Mucosa of rectum (tissue), 2 donors: ENCODE results near the gene HTR2B.
"Not testable (repeated sequence)": the region's sequence is repeated elsewhere in the genome, so short reads cannot be mapped to it uniquely, and the experiment has no call there.

ENCODE experiments used
- H3K27ac ChIP-seq, 2 donors: one replicate each; pipeline ENCODE4 v1.7.0; 2013; ENCODE audit warnings: inconsistent platforms in 2 of 2, low read depth in 2 of 2, low read length in 2 of 2
- H3K27me3 ChIP-seq, 2 donors: one replicate each; pipeline ENCODE4 v1.7.0; 2013; ENCODE audit warnings: low read length in 2 of 2; ENCODE audit not compliant: control insufficient read depth in 2 of 2, insufficient read depth in 2 of 2
- H3K36me3 ChIP-seq, 2 donors: one replicate each; pipeline ENCODE4 v1.7.0; 2013; ENCODE audit warnings: low read length in 2 of 2; ENCODE audit not compliant: control insufficient read depth in 2 of 2, insufficient read depth in 2 of 2
- H3K4me1 ChIP-seq, 2 donors: one replicate each; pipeline ENCODE4 v1.7.0; 2013; ENCODE audit warnings: low read length in 2 of 2, mild to moderate bottlenecking in 1 of 2; ENCODE audit not compliant: control insufficient read depth in 2 of 2, insufficient read depth in 2 of 2
- H3K4me3 ChIP-seq, 2 donors: one replicate each; pipeline ENCODE4 v1.7.0; 2013; ENCODE audit warnings: low read length in 2 of 2
- H3K9ac ChIP-seq, 2 donors: one replicate each; pipeline ENCODE4 v1.7.0; 2013; ENCODE audit warnings: low read length in 2 of 2, low read depth in 1 of 2, mild to moderate bottlenecking in 1 of 2
- H3K9me3 ChIP-seq, 2 donors: one replicate each; pipeline ENCODE4 v1.7.0; 2013; ENCODE audit warnings: low read length in 2 of 2; ENCODE audit not compliant: control insufficient read depth in 2 of 2
- donor health status: healthy.
- donor health status: Normal muscosa, but diverticular disease.

Gene HTR2B

GRCh38 chr2:231100321-231100720, 24.5 kb downstream of the HTR2B start:
- not testable (repeated sequence) for H3K27me3 ChIP-seq, H3K9ac ChIP-seq, H3K4me3 ChIP-seq
- Histone ChIP-seq H3K4me1 (peaks cover 0 to 13% of the 10 kb centered on the region in 2 donors), H3K27ac (peak overlapping the region; percentile 41 to 77), H3K9me3 (peaks cover 8 to 11% of the 10 kb centered on the region in 2 donors), H3K36me3 (peaks cover 3 to 26% of the 10 kb centered on the region in 2 donors)

GRCh38 chr2:231099918-231100317, 24.9 kb downstream of the HTR2B start:
- H3K4me3 ChIP-seq: no peak overlapping the region
- H3K9me3 ChIP-seq: peaks cover 8 to 11% of the 10 kb centered on the region in 2 donors
- peak overlapping the region in 1 of 2 donors; percentile 7 for H3K27ac ChIP-seq
- H3K4me1 ChIP-seq: peaks cover 0 to 17% of the 10 kb centered on the region in 2 donors
- H3K36me3 ChIP-seq: peaks cover 3 to 26% of the 10 kb centered on the region in 2 donors
- no peaks in the 10 kb centered on the region for H3K27me3 ChIP-seq
- no peak overlapping the region for H3K9ac ChIP-seq

GRCh38 chr2:231094736-231095346, 30.0 kb downstream of the HTR2B start:
- H3K36me3 ChIP-seq: peaks cover 3 to 16% of the 10 kb centered on the region in 2 donors

GRCh38 chr2:231093933-231094332, 30.9 kb downstream of the HTR2B start:
- Histone ChIP-seq H3K4me3 (no peak overlapping the region), H3K36me3 (peaks cover 3 to 13% of the 10 kb centered on the region in 2 donors), H3K9ac (no peak overlapping the region), H3K27ac (peak overlapping the region in 1 of 2 donors; percentile 18), H3K4me1 (peaks cover 6 to 20% of the 10 kb centered on the region in 2 donors), H3K9me3 (peaks cover 1 to 2% of the 10 kb centered on the region in 2 donors), H3K27me3 (no peaks in the 10 kb centered on the region)

More at GRCh38 chr2:231094736-231095346, 30.0 kb downstream of the HTR2B start:
- H3K9me3 ChIP-seq: peaks cover 8 to 9% of the 10 kb centered on the region in 2 donors
- H3K9ac ChIP-seq: no peak overlapping the region
- no peak overlapping the region for H3K4me3 ChIP-seq
- peak overlapping the region; percentile 19 to 70 for H3K27ac ChIP-seq
- peaks cover 6 to 17% of the 10 kb centered on the region in 2 donors for H3K4me1 ChIP-seq
- H3K27me3 ChIP-seq: no peaks in the 10 kb centered on the region

GRCh38 chr2:231088754-231089153, 36.1 kb downstream of the HTR2B start:
- Histone ChIP-seq H3K27me3 (no peaks in the 10 kb centered on the region), H3K9ac (no peak overlapping the region), H3K4me3 (no peak overlapping the region), H3K9me3 (no peaks in the 10 kb centered on the region), H3K4me1 (peaks cover 3 to 11% of the 10 kb centered on the region in 2 donors), H3K36me3 (peaks cover 36 to 37% of the 10 kb centered on the region in 2 donors), H3K27ac (no peak overlapping the region)

- H3K4me3 ChIP-seq: no peak overlapping the region
- peaks cover 70 to 72% of the 10 kb centered on the region in 2 donors for H3K36me3 ChIP-seq
Observed at GRCh38 chr2:231084565-231084964, 40.3 kb downstream of the HTR2B start.

GRCh38 chr2:231069379-231070054, 55.3 kb downstream of the HTR2B start:
- no peak overlapping the region for H3K4me3 ChIP-seq
- peaks cover 25 to 36% of the 10 kb centered on the region in 2 donors for H3K36me3 ChIP-seq
- no peak overlapping the region for H3K27ac ChIP-seq

More at GRCh38 chr2:231084565-231084964, 40.3 kb downstream of the HTR2B start:
- Histone ChIP-seq H3K27ac (no peak overlapping the region), H3K9ac (no peak overlapping the region), H3K4me1 (peaks cover 0 to 6% of the 10 kb centered on the region in 2 donors), H3K27me3 (no peaks in the 10 kb centered on the region), H3K9me3 (no peaks in the 10 kb centered on the region)

GRCh38 chr2:231068525-231069222, 56.2 kb downstream of the HTR2B start:
- H3K9ac ChIP-seq: no peak overlapping the region
- H3K4me1 ChIP-seq: no peaks in the 10 kb centered on the region
- H3K27ac ChIP-seq: no peak overlapping the region
- no peaks in the 10 kb centered on the region for H3K9me3 ChIP-seq
- H3K27me3 ChIP-seq: no peaks in the 10 kb centered on the region
- H3K36me3 ChIP-seq: peaks cover 27 to 44% of the 10 kb centered on the region in 2 donors
- H3K4me3 ChIP-seq: no peak overlapping the region

More at GRCh38 chr2:231069379-231070054, 55.3 kb downstream of the HTR2B start:
- H3K9ac ChIP-seq: no peak overlapping the region
- H3K9me3 ChIP-seq: no peaks in the 10 kb centered on the region
- no peaks in the 10 kb centered on the region for H3K4me1 ChIP-seq
- H3K27me3 ChIP-seq: no peaks in the 10 kb centered on the region

- not testable (repeated sequence) for H3K4me3 ChIP-seq, H3K9ac ChIP-seq, H3K27me3 ChIP-seq, H3K9me3 ChIP-seq, H3K27ac ChIP-seq, H3K4me1 ChIP-seq
- H3K36me3 ChIP-seq: peaks cover 38 to 48% of the 10 kb centered on the region in 2 donors
Observed at GRCh38 chr2:231067531-231067930, 57.3 kb downstream of the HTR2B start.

GRCh38 chr2:231065966-231066365, 58.9 kb downstream of the HTR2B start:
- H3K27me3 ChIP-seq: no peaks in the 10 kb centered on the region
- H3K9me3 ChIP-seq: no peaks in the 10 kb centered on the region
- H3K4me1 ChIP-seq: no peaks in the 10 kb centered on the region
- H3K4me3 ChIP-seq: no peak overlapping the region
- no peak overlapping the region for H3K9ac ChIP-seq
- no peak overlapping the region for H3K27ac ChIP-seq
- peaks cover 44 to 46% of the 10 kb centered on the region in 2 donors for H3K36me3 ChIP-seq
